ENCODE data around the gene DYNAP. TPM values are rescaled to one million over a fixed set of nuclear protein-coding genes. Genes with fewer than 3 reads are reported as not detected.

DYNAP gene
- total and polyA plus RNA-seq, 2 experiments from 2014 or later = 0.13 to 0.28 TPM

GRCh38 chr18:54612237-54612636 lies 21.2 kb downstream of the DYNAP start:
- H3K27me3 ChIP-seq (ENCODE audit: insufficient read depth) = no peaks in the 10 kb centered on the region
- TF ChIP-seq POLR2AphosphoS5 (IDR thresholded peaks at IDR 0.05; ENCODE audit: low read depth) = no peak
- no peak for TF ChIP-seq STAT1 (IDR thresholded peaks at IDR 0.05; ENCODE audit: unreplicated experiment)
- TF ChIP-seq REST (IDR thresholded peaks at IDR 0.05; ENCODE audit: unreplicated experiment) = no peak
- TF ChIP-seq ETS1 (IDR thresholded peaks at IDR 0.05) = no peak
- no peak for TF ChIP-seq JUNB (IDR thresholded peaks at IDR 0.05; ENCODE audit: unreplicated experiment)
- TF ChIP-seq ZNF114 (CRISPR knock-in tag; IDR thresholded peaks at IDR 0.05) = no peak
- TF ChIP-seq CREB1 (CRISPR knock-in tag; IDR thresholded peaks at IDR 0.05; ENCODE audit: low read depth) = no peak
- no peak for TF ChIP-seq ZNF331 (CRISPR knock-in tag; IDR thresholded peaks at IDR 0.05; ENCODE audit: low read depth)
- no peak for TF ChIP-seq ZNF462 (CRISPR knock-in tag; IDR thresholded peaks at IDR 0.05)
- no peak for TF ChIP-seq EZH2phosphoT487 (IDR thresholded peaks at IDR 0.05; ENCODE audit: unreplicated experiment)
- no peak for TF ChIP-seq NANOG (IDR thresholded peaks at IDR 0.05; ENCODE audit: borderline replicate concordance)
- TF ChIP-seq EZH2 (IDR thresholded peaks at IDR 0.05; ENCODE audit: low read depth, unreplicated experiment) = no peak
- no peak for TF ChIP-seq CTCF (conservative IDR thresholded peaks at IDR 0.05; ENCODE audit: low read depth in 2 of 2)
- no peaks in the 10 kb centered on the region for H3K79me2 ChIP-seq (replicated peaks; ENCODE audit: insufficient read depth)
- H3F3A ChIP-seq (replicated peaks; ENCODE audit: low read depth) = no peaks in the 10 kb centered on the region
- H3K4me3 ChIP-seq = no peak overlapping the region
- H2AFZ ChIP-seq = no peak overlapping the region
- H3K9me3 Mint-ChIP-seq = peaks cover 6% of the 10 kb centered on the region; the same call in 2 of the 3 replicates
- no peak overlapping the region for H3K4me2 ChIP-seq
- peaks cover 22% of the 10 kb centered on the region for H3K4me1 ChIP-seq (ENCODE audit: insufficient read depth)
- H3K27me3 Mint-ChIP-seq (ENCODE audit: insufficient read depth, low read depth, poor library complexity) = peaks cover 1% of the 10 kb centered on the region
- H4K20me1 ChIP-seq (replicated peaks; ENCODE audit: insufficient read depth) = no peaks in the 10 kb centered on the region
- no peak overlapping the region for H3K27ac ChIP-seq (ENCODE audit: low read depth)
- H3K9me2 ChIP-seq (ENCODE audit: insufficient read depth) = peaks cover 36% of the 10 kb centered on the region
- no peaks in the 10 kb centered on the region; the same call in 1 of the 2 replicates for H3K36me3 ChIP-seq (ENCODE audit: insufficient read depth)
- no peak overlapping the region for H3K27ac Mint-ChIP-seq
- no peak overlapping the region for H3K4me3 Mint-ChIP-seq
- H3K36me3 Mint-ChIP-seq (ENCODE audit: low read depth) = peaks cover 13% of the 10 kb centered on the region
- no peak for DNase-seq (ENCODE audit: low spot score)
- no peak for ATAC-seq
- peaks cover 30% of the 10 kb centered on the region for H3K4me1 Mint-ChIP-seq

All from GM23338 (cell line).